HG03558 (cell line): ENCODE results near the gene SPNS1.

Experiments
- ATAC-seq: cut with Tn5 transposase; IDR thresholded peaks from one replicate; pipeline ENCODE4 v1.9.1; 2021; ENCODE audit warnings: moderate number of reproducible peaks; ENCODE audit not compliant: unreplicated experiment; ENCODE audit errors: extremely low read depth

The SPNS1 gene

GRCh38 chr16:29023279-29024277 is 49.0 kb downstream of the SPNS1 start:
- no peak for ATAC-seq

GRCh38 chr16:29024278-29024677 is 49.7 kb downstream of the SPNS1 start:
- no peak for ATAC-seq

- ATAC-seq, result no peak
Measured at GRCh38 chr16:29025218-29025617, 50.6 kb downstream of the SPNS1 start.

- no peak for ATAC-seq
Measured at GRCh38 chr16:29025735-29026134, 51.2 kb downstream of the SPNS1 start.

GRCh38 chr16:29028457-29029167 is 54.0 kb downstream of the SPNS1 start:
- no peak for ATAC-seq

GRCh38 chr16:29029168-29029994 is 54.8 kb downstream of the SPNS1 start:
- ATAC-seq, result no peak

GRCh38 chr16:29030086-29030840 is 55.7 kb downstream of the SPNS1 start:
- no peak for ATAC-seq
